ENCODE measurements around the gene TGFB2. TPM values are rescaled to one million over a fixed set of nuclear protein-coding genes. Genes with fewer than 3 reads are reported as not detected.

The TGFB2 gene
- total RNA-seq, 4 donors from 2014 or later, result 0.40 to 1.9 (median 0.57) TPM

DNA sequence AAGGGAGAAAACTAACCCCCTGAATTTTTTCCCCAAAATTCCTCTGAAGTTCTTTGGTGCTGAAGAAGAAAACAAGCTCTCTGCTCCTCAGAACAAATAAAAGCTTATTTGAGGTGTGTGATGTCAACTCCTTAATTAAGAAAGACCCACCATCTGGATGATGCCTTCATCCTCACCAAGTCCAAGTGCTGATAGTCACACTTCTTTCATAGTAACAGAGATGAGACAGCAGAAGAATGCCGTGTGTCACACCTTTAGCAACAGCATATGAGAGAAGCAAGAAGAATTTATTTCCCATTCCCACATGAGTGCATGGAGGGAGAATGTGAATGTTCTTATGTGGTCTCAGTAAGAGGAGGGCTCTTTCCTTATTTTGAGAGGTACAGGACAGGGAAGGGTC lies 91.2 kb downstream of the TGFB2 start:
- Histone ChIP-seq H3K36me3 (no peaks in the 10 kb centered on the region), H3K4me1 (no peaks in the 10 kb centered on the region), H3K27me3 (no peaks in the 10 kb centered on the region), H3K9me3 (no peaks in the 10 kb centered on the region), H3K4me3 (no peak overlapping the region), H3K27ac (no peak overlapping the region)
- no peak for TF ChIP-seq POLR2A (IDR thresholded peaks at IDR 0.05)
- WGBS, 2 donors, result 92 to 100% methylated on average over 1 of the region's 1 CpG
- no peak for DNase-seq
- intact Hi-C loops (cut with DNase I), result no loop called here

GRCh38 chr1:218436997-218437396 lies 91.9 kb downstream of the TGFB2 start:
- H3K27me3 ChIP-seq, result no peaks in the 10 kb centered on the region
- no peak overlapping the region for H3K27ac ChIP-seq
- H3K9me3 ChIP-seq, result no peaks in the 10 kb centered on the region
- H3K36me3 ChIP-seq, result no peaks in the 10 kb centered on the region
- no peaks in the 10 kb centered on the region for H3K4me1 ChIP-seq
- no peak for DNase-seq
- TF ChIP-seq POLR2A (IDR thresholded peaks at IDR 0.05), result no peak
- no peak for TF ChIP-seq CTCF (IDR thresholded peaks at IDR 0.05)
- H3K4me3 ChIP-seq, result no peak overlapping the region
- intact Hi-C loops (cut with DNase I), result no loop called here
- WGBS, 2 donors, result 75 to 90% methylated on average over 1 of the region's 1 CpG

- TF ChIP-seq POLR2A (IDR thresholded peaks at IDR 0.05) (no peak), CTCF (IDR thresholded peaks at IDR 0.05) (no peak)
- no peak for DNase-seq
Measured at GRCh38 chr1:218439541-218440295, 94.6 kb downstream of the TGFB2 start.

GRCh38 chr1:218443255-218443654 lies 98.1 kb downstream of the TGFB2 start:
- no peak for TF ChIP-seq CTCF (IDR thresholded peaks at IDR 0.05)
- TF ChIP-seq POLR2A (IDR thresholded peaks at IDR 0.05), result no peak
- no peak for DNase-seq
- Histone ChIP-seq H3K36me3 (no peaks in the 10 kb centered on the region), H3K4me3 (no peak overlapping the region), H3K27me3 (no peaks in the 10 kb centered on the region), H3K27ac (no peak overlapping the region), H3K4me1 (no peaks in the 10 kb centered on the region), H3K9me3 (no peaks in the 10 kb centered on the region)
- intact Hi-C loops (cut with DNase I), result no loop called here
- WGBS, 2 donors, result 79 to 87% methylated on average over 2 of the region's 2 CpGs

More at GRCh38 chr1:218439541-218440295, 94.6 kb downstream of the TGFB2 start:
- Histone ChIP-seq H3K4me3 (no peak overlapping the region), H3K27me3 (no peaks in the 10 kb centered on the region), H3K36me3 (no peaks in the 10 kb centered on the region), H3K9me3 (no peaks in the 10 kb centered on the region), H3K4me1 (no peaks in the 10 kb centered on the region), H3K27ac (no peak overlapping the region)
- intact Hi-C loops (cut with DNase I), result no loop called here
- WGBS, 2 donors, result 67 to 68% methylated on average over 8 of the region's 9 CpGs

- no peak overlapping the region for H3K4me3 ChIP-seq
- WGBS, 2 donors, result 57 to 60% methylated on average over 5 of the region's 5 CpGs
- intact Hi-C loops (cut with DNase I), result no loop called here
Measured at GRCh38 chr1:218444173-218444572, 99.0 kb downstream of the TGFB2 start.

More at GRCh38 chr1:218444173-218444572, 99.0 kb downstream of the TGFB2 start:
- no peak for TF ChIP-seq POLR2A (IDR thresholded peaks at IDR 0.05)
- TF ChIP-seq CTCF (IDR thresholded peaks at IDR 0.05), result no peak
- no peak for DNase-seq
- H3K36me3 ChIP-seq, result no peaks in the 10 kb centered on the region
- no peaks in the 10 kb centered on the region for H3K4me1 ChIP-seq
- H3K9me3 ChIP-seq, result no peaks in the 10 kb centered on the region
- H3K27me3 ChIP-seq, result no peaks in the 10 kb centered on the region
- H3K27ac ChIP-seq, result no peak overlapping the region
